ENCODE data around the gene MAGI2.
A peak's percentile ranks its signal among the peaks of the same experiment; 100 is the strongest.

GRCh38 chr7:78434281-78434680 lies 1019.2 kb downstream of the MAGI2 start:
- TF ChIP-seq CTCF (conservative IDR thresholded peaks at IDR 0.05; ENCODE audit: low read length): peak; percentile 58
- no peak for TF ChIP-seq EZH2phosphoT487 (IDR thresholded peaks at IDR 0.05; ENCODE audit: borderline replicate concordance, low read depth, low read length)
